NCI-H82 (cell line): ENCODE measurements around the gene TTC23L.
"Not testable (repeated sequence)": the region's sequence is repeated elsewhere in the genome, so short reads cannot be mapped to it uniquely, and the experiment has no call there.

ENCODE experiments used
- DNase-seq: peaks from one replicate; lab custom pipeline; 2025; lab: John Stamatoyannopoulos, UW

Gene TTC23L, protein sequence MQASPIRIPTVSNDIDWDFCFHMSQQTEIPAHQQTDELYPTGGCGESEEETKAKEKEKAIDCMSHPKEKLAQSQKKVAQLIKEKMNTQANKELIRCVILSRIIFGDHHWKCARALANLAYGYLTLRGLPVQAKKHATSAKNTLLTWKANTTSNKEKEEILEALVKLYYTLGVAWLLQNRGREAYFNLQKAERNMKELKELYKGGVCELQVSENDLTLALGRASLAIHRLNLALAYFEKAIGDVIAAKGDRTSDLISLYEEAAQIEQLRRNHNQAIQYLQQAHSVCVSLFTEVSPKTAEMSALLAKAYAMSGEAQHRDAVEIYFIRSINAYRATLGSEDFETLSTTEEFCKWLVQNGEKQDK

DNA sequence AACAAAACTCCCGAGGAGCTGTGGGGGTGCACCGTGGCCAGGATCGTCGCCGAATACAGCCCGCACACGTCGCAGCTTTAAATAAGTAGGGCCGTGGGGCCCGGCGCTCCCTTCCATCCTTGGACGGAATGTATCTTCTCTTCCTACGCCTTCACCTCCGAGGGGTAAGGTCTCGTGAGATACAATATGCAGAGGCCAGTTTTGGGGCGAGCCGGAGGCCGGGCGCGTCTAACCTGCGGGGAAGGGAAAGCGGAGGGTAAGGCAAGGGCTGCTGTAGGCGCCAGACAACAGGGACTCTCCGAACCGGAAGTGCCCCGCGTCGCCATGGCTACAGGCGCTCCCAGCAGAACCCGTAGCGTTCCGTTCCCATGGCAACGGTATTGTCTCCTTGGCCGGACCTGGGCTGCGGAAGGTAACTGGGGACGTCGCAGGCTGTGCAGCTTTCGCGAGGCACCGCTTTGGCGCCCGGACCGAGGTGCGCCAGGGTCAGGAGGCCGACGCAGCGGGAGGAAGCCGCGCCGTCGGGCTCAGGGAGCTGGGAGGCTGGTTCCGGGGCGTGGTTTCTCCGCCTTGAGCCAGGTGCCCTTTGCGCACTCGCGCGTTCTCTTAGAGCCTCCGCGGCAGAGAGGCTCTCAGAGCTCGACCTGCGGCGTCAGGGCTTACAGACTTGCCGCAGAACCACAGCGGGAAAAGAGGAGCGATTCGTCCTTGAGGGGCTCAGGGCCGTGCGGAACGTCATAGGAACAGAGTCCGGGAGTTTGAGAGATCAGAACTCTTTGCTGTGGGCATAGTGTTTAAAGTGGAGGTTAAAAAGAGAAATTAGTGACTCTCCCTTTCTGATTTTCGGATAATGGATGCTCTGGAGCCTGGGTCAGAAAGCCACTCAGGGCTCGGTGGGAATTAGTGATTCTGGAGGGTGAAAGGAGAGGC is at the start of gene TTC23L:
Gene TTC23L (plus strand): TSS at position 380 of the 930 bp plus-strand sequence. CDS start 1,508 bp downstream, outside the sequence.
- peak; percentile 98 for DNase-seq

GRCh38 chr5:34789639-34790038 is 49.3 kb upstream of the TTC23L start:
- no peak for DNase-seq

GRCh38 chr5:34790069-34790468 is 48.9 kb upstream of the TTC23L start:
- DNase-seq = no peak

DNA sequence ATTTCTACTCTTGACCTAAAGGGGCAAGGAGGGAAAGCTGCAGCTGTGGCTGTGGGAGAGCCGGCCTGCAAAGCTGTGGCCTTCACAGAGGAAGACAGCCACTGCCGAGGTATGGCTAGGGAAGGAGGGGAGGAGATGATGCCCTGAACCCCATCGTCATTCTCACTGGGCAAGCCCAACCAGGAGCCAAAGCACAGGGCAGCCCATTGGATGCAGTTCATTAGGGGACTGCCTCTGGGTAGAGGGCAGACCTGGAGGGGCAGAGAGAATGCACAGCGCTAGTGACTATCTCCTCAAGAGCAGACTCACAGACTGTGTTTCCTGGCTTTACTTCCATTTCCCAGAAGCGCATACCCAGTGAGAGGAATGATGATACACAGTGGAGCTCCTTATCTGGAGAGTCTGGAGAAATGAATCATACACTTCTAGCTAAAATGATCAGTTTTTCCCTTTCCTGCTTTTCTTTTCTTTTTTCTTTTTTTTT is 47.2 kb upstream of the TTC23L start:
- no peak for DNase-seq

DNA sequence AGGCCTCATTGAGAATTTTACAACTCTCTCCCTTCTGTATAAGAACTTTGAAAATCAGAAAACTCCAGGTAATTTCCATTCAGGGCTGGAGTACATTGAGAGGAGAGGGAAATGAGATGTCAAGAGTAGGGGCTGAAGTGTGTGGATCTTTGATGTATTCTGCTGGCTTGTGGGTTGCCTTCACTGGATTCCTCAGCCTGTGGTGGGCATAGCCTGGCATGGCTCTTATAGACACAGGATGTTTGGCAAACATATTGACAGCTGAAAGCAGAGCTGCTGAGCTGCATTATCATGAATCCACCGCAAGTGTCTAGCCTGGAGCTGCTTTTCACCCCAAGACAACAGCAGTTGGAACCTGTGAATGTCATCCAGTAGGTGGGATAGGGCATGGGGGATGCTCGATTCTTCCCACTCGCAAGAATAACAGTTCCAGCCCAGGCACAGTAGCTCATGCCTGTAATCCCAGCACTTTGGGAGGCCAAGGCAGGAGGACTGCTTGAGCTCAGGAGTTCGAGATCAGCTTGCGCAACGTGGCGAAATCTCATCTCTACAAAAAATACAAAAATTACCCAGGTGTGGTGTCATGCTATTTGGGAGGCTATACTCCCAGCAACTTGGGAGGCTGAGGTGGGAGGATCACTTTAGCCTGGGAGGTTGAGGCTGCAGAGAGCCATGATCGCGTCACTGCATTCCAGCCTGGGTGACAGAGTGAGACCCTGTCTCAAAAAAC is 36.0 kb upstream of the TTC23L start:
- DNase-seq = no peak

DNA sequence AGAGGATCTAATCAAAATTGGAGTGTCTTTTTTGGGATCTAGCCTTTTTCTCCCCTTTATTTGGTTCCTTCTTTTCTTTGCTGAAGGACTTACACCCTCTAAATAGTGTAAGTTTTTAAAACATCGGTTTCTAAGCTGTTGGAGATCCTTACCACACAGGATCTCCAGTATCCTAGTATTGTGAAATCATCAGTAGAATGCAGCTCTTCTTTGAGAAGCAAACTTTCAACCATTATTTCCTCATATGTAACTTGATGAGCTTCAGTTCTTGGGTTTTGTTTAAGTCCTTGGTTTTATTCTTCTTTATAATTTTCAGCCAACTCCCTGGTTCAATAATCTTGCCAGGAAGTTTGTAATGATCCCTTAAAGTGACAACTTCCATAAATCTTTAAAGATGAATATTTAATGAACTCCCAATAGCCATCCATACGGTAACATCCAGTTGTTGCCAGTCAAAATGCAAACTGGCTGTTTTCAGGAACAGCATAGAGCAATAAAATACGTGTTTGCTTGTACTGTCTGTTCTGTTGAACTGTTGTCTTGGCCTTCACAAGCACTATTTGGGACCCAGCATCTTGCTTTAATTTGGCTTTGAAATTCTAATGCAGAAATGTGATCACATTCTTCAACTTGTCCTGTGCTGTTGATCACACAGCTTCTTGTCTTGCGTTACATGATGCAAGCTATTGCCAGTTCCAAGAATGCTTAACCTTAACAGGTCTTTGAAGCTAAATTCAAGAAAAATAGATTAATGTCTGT is 34.8 kb upstream of the TTC23L start:
- DNase-seq = no peak

DNA sequence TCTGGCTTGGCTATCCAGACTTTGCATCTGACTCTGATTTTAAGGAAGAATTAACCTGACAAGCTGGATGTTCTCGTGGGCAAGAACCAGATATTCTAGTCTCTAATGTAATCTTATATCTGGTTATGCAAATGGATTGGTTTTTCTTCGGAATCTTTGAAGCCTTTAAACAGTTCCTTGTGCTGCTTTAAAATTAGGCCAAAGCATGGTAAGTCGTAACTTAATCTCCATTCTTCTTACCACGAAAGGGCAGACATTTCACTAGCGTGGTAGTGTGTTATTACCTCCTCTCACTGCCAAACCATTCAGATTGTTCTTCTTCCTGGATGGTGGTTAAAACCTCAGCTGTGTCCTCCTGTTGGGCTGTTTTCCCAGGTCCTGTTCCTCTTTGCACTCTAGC is 34.1 kb upstream of the TTC23L start:
- DNase-seq = no peak

GRCh38 chr5:34806532-34806931 is 32.4 kb upstream of the TTC23L start:
- no peak for DNase-seq

DNA sequence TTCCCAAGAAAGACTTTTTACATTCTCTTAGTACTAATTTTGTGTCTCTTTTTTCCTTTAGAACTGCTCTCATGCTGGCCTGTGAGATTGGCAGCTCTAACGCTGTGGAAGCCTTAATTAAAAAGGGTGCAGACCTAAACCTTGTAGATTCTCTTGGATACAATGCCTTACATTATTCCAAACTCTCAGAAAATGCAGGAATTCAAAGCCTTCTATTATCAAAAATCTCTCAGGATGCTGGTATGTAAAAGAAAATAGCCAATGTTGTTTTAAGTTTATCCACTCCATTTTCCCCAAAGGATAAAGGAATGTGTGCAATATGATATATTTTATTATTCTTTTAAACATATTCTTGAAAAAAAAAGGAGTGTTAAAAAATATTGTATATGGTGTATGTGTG is 27.3 kb upstream of the TTC23L start:
- DNase-seq = no peak

GRCh38 chr5:34813509-34813908 is 25.5 kb upstream of the TTC23L start:
- DNase-seq = no peak

DNA sequence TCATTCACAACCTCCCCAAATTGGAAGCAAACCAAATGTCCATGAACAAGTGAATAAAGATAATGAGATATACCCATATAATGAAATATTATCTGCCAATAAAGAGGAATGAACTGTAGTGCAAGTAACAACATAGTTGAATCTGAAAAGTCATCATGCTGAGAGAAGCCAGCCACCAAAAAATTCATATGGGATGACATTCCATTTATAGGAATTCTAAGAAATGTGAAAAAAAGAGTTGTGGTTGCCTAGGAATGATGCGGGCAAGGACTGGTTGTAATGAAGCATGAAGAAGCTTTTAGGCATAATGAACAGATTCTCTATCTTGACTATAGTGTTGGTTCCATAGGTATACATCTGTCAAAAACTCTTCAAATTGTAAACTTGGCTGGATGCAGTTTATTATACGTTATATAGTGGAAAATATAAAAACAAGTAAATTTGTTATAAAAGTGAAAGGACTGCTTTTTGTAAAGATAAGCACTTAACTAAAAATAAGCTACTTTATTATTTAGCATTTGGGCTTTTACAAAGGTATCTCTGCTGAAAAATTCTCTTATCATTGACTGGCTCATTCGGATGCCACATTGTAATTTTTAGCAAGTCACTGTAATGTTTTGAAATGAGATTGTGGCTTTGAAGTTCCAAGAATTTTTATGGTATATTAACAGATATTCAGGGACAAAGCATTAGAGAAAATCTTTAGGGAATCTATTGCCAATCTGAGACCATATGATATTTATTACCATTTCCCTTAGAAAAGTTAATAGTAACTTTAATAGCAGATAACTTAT is 21.2 kb upstream of the TTC23L start:
- DNase-seq = no peak

DNA sequence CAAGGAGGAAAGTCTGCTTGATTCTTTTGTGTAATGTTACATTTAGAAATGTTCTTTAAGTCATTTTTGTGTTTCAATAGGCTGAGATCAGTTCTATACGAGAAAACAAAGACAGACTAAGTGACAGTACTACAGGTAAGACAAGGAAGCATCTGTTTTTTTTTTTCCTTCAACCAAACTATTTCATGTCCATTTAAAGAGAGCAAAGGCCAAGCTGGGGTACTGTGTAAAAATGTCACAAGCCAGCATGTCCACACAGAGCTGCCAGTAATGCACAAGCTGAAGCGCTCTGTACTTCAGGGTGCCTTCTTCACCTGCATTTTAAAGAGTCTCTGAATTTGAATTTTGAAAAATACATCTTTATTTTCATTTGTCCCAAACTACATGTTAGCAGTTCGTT is 20.2 kb upstream of the TTC23L start:
- DNase-seq = no peak

- DNase-seq = no peak
Observed at GRCh38 chr5:34820593-34820992, 18.4 kb upstream of the TTC23L start.

DNA sequence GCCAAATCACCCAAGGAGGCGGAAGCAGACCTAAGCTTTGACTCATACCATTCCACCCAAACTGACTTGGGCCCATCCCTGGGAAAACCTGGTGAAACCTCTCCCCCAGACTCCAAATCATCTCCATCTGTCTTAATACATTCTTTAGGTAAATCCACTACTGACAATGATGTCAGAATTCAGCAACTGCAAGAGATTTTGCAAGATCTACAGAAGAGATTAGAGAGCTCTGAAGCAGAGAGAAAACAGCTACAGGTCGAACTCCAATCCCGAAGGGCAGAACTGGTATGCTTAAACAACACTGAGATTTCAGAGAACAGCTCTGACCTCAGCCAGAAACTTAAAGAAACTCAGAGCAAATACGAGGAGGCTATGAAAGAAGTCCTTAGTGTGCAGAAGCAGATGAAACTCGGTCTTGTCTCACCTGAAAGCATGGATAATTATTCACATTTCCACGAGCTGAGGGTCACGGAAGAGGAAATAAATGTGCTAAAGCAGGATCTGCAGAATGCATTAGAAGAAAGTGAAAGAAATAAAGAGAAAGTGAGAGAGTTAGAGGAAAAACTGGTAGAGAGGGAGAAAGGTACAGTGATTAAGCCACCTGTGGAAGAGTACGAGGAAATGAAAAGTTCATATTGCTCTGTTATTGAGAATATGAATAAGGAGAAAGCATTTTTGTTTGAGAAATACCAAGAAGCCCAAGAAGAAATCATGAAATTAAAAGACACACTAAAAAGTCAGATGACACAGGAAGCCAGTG is 15.8 kb upstream of the TTC23L start:
- DNase-seq = no peak

- DNase-seq = no peak
Observed at GRCh38 chr5:34826347-34826746, 12.6 kb upstream of the TTC23L start.

- DNase-seq = no peak
Observed at GRCh38 chr5:34827588-34828506, 11.1 kb upstream of the TTC23L start.

- DNase-seq = not testable (repeated sequence)
Observed at GRCh38 chr5:34830827-34831226, 8.1 kb upstream of the TTC23L start.

DNA sequence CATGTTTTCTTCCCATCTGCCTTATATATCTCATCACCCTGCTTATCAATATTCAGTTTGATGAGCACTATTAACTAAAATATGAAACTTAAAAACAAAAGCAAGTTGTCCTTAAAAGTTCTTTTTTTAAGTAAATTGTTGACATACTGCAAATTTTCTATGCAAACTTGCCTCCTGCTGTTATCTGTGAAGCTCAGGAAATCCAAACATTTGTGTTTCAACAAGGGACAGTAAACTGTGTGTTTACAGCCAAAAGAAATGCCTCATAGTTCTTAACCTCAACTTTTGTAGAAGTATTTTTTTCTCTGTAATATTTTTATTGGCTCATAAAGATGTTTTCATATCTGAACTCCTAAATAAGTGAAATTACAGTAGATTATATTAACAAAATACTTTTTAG is 7.7 kb upstream of the TTC23L start:
- no peak for DNase-seq

DNA sequence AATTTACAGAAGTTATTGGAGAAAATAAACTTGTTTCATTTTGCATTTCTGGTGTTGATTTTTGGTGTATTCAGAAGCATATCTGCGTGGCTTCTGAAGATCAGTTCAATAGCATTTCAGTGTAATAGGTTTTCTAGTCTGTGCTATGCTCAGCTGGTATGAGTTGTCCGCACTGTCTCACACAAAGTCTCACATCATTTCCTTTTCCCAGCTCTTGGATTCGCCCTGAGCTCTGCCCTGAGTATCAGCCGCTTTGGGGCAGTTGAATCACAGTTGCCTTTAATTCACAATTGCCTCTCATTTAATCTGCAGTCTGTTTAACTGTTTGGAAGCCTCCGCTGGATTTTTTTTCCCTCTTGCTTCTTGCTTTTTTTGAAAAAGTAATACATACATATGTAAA is 6.4 kb upstream of the TTC23L start:
- DNase-seq = no peak
